ENCODE data around the gene AUP1.

GRCh38 chr2:74514368-74515270, 14.9 kb downstream of the AUP1 start, which contains the start of gene TLX2:
- TF ChIP-seq, protein P1, sequence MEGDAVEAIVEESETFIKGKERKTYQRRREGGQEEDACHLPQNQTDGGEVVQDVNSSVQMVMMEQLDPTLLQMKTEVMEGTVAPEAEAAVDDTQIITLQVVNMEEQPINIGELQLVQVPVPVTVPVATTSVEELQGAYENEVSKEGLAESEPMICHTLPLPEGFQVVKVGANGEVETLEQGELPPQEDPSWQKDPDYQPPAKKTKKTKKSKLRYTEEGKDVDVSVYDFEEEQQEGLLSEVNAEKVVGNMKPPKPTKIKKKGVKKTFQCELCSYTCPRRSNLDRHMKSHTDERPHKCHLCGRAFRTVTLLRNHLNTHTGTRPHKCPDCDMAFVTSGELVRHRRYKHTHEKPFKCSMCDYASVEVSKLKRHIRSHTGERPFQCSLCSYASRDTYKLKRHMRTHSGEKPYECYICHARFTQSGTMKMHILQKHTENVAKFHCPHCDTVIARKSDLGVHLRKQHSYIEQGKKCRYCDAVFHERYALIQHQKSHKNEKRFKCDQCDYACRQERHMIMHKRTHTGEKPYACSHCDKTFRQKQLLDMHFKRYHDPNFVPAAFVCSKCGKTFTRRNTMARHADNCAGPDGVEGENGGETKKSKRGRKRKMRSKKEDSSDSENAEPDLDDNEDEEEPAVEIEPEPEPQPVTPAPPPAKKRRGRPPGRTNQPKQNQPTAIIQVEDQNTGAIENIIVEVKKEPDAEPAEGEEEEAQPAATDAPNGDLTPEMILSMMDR (IDR thresholded peaks at IDR 0.05) = no peak
- TF ChIP-seq POLR2A (IDR thresholded peaks at IDR 0.05) = no peak
